NCI-H524 (cell line): ENCODE data around the gene KLK8.

ENCODE experiments used
- DNase-seq, 2 experiments: peaks; one replicate each; lab custom pipeline; 2025; lab: John Stamatoyannopoulos, UW

KLK8 gene

GRCh38 chr19:50949861-50950260, 51.5 kb downstream of the KLK8 start:
- DNase-seq, result no peak

DNA sequence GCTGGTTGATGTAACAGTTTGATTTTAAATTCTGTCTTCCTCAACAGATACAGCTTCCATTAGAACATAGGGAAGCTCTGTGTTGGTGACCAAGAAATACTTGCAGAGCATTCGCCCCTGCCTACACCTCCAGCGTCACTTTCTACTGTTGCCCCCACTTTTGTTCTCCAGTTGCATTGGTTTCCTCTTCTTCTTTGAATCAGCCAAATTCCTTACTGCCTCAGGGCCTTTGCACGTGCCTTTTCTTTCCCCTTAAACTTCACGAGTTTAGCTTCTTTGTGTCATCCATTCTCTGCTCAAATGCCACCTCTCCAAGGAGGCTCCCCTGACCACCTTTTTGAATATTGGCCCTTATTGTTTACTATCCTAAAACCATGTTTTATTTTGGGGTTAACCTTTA, 54.3 kb downstream of the KLK8 start:
- DNase-seq, result no peak
